ENCODE data around the gene ANKFY1. TPM values are rescaled to one million over a fixed set of nuclear protein-coding genes. Genes with fewer than 3 reads are reported as not detected.

ANKFY1 gene
- total RNA-seq, 1 experiment from 2014 or later = 29.5 TPM

Other genes starting within 250 kb of the ANKFY1 start
- gene ZZEF1, start 120.9 kb downstream of the ANKFY1 start, total RNA-seq (2014; rRNA removed; shearing (Covaris generic)) = 18.4 and 18.7 TPM in 2 replicates
- 13.6 and 17.4 TPM in 2 replicates for gene CYB5D2, start 120.8 kb downstream of the ANKFY1 start, total RNA-seq (2014; rRNA removed; shearing (Covaris generic))
- gene UBE2G1, start 102.7 kb upstream of the ANKFY1 start, total RNA-seq (2014; rRNA removed; shearing (Covaris generic)) = 39.8 and 50.6 TPM in 2 replicates
- not detected in 2 replicates for gene SPNS3, start 170.0 kb upstream of the ANKFY1 start, total RNA-seq (2014; rRNA removed; shearing (Covaris generic))
- 0.11 TPM in 1 of 2 replicates, not detected in the other for gene SPNS2, start 234.9 kb upstream of the ANKFY1 start, total RNA-seq (2014; rRNA removed; shearing (Covaris generic))

Measured in SJSA1 (cell line).